ENCODE measurements around the gene TRERF1. TPM values are rescaled to one million over a fixed set of nuclear protein-coding genes. Genes with fewer than 3 reads are reported as not detected.

The TRERF1 gene
- total and polyA plus RNA-seq, 2 of the 8 experiments (the other 6 are each of a cell fraction or from before 2014, with no cell fraction given): 10.8 to 21.5 TPM

GRCh38 chr6:42355416-42355815 is 96.3 kb downstream of the TRERF1 start (continued):
- TF ChIP-seq CHD7 (IDR thresholded peaks at IDR 0.05; ENCODE audit: insufficient replicate concordance, low read length) (no peak), SIX5 (IDR thresholded peaks at IDR 0.05; ENCODE audit: low read depth, low read length) (no peak)

Measured in H1 (cell line).